Suprapubic skin (tissue), 4 donors: ENCODE results near the gene IMMP2L. TPM values are rescaled to one million over a fixed set of nuclear protein-coding genes. Genes with fewer than 3 reads are reported as not detected.

ENCODE experiments used
- DNase-seq, 2 donors: peaks; one replicate each; pipeline ENCODE4 v3.0.0-alpha.2; 2019; ENCODE audit warnings: low spot score in 2 of 2
- H3K27ac ChIP-seq: fragments of 200-600 bp; sonication (generic); one replicate; pipeline ENCODE4 v1.5.1; 2019
- H3K27me3 ChIP-seq: fragments of 200-600 bp; sonication (generic); one replicate; pipeline ENCODE4 v1.5.1; 2019
- H3K36me3 ChIP-seq: fragments of 200-600 bp; sonication (generic); one replicate; pipeline ENCODE4 v1.5.1; 2019
- H3K4me1 ChIP-seq: fragments of 200-600 bp; sonication (generic); one replicate; pipeline ENCODE4 v1.5.1; 2019
- H3K4me3 ChIP-seq: fragments of 200-600 bp; sonication (generic); one replicate; pipeline ENCODE4 v1.5.1; 2019; ENCODE audit warnings: mild to moderate bottlenecking
- H3K9me3 ChIP-seq: fragments of 200-600 bp; sonication (generic); one replicate; pipeline ENCODE4 v1.5.1; 2019
- CTCF ChIP-seq, 2 donors: fragments of 200-600 bp in 1 of 2; fragments of 450-650 bp in 1 of 2; sonication (generic) in 1 of 2; IDR thresholded peaks; one replicate each; pipeline ENCODE4 v1.5.1; 2016 to 2019; ENCODE audit warnings: antibody characterized with exemption in 2 of 2, mild to moderate bottlenecking in 1 of 2, moderate library complexity in 1 of 2
- EP300 ChIP-seq: sonication (generic); formaldehyde crosslinking; IDR thresholded peaks from one replicate; pipeline ENCODE4 v1.6.1; 2017; ENCODE audit warnings: antibody characterized with exemption
- POLR2A ChIP-seq, 2 donors: fragments of 450-650 bp; IDR thresholded peaks; one replicate each; pipeline ENCODE4 v1.6.1; 2017; ENCODE audit warnings: antibody characterized with exemption in 2 of 2, mild to moderate bottlenecking in 2 of 2, moderate library complexity in 2 of 2
- POLR2AphosphoS5 ChIP-seq, 3 donors: sonication (generic); formaldehyde crosslinking; IDR thresholded peaks; one replicate each; pipeline ENCODE4 v1.6.1; 2017; ENCODE audit warnings: antibody characterized with exemption in 3 of 3
- WGBS: methylation state at CpG from one replicate; pipeline ENCODE4 v1.1.5; 2018; 5-methylcytosine and 5-hydroxymethylcytosine counted together
- total RNA-seq, 4 donors: library from RNA; depleted of rRNA; stranded (reverse); fragments of >200 nt; gene quantifications; one replicate each; pipeline ENCODE4 v1.1.0, GENCODE V29; 2016

The IMMP2L gene
- total RNA-seq, 4 donors from 2014 or later: 10.6 to 20.6 (median 14.6) TPM

DNA sequence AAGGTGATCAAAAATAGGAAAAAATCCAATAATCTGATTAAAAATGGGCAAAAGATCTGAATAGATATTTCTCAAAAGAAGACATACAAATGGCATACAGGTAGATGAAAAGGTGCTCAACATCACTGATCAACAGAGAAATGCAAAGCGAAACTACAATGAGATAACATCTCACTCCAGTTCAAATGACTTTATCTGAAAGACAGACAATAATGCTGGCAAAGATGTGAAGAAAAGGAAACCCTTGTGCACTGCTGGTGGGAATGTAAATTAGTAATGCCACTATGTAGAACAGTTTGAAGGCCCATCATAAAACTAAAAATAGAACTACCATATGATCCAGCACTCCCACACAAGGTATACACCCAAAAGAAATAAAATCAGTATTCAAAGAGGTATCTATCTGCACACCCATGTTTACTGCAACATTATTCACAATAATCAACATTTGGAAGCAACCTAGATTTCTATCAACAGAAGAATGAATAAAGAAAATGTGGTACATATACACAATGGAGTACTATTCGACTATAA, 386.3 kb downstream of the IMMP2L start:
- TF ChIP-seq EP300 (no peak), CTCF (IDR thresholded peaks at IDR 0.05) (no peak), POLR2A (IDR thresholded peaks at IDR 0.05) (no peak), POLR2AphosphoS5 (IDR thresholded peaks at IDR 0.05) (no peak)
- Histone ChIP-seq H3K36me3 (no peaks in the 10 kb centered on the region), H3K27me3 (no peaks in the 10 kb centered on the region), H3K4me3 (no peak overlapping the region), H3K4me1 (no peaks in the 10 kb centered on the region), H3K9me3 (peaks cover 3% of the 10 kb centered on the region), H3K27ac (no peak overlapping the region)
- DNase-seq: no peak
- WGBS: 97% methylated on average over 2 of the region's 2 CpGs

GRCh38 chr7:111174510-111174909, 387.8 kb downstream of the IMMP2L start:
- Histone ChIP-seq H3K4me1 (no peaks in the 10 kb centered on the region), H3K9me3 (no peaks in the 10 kb centered on the region), H3K4me3 (no peak overlapping the region), H3K27me3 (no peaks in the 10 kb centered on the region), H3K27ac (no peak overlapping the region), H3K36me3 (no peaks in the 10 kb centered on the region)
- TF ChIP-seq CTCF (IDR thresholded peaks at IDR 0.05) (no peak), POLR2AphosphoS5 (IDR thresholded peaks at IDR 0.05) (no peak), POLR2A (IDR thresholded peaks at IDR 0.05) (no peak), EP300 (no peak)
- WGBS: 84% methylated on average over 3 of the region's 3 CpGs
- DNase-seq: no peak

GRCh38 chr7:111173990-111174389, 388.3 kb downstream of the IMMP2L start:
- Histone ChIP-seq H3K9me3 (no peaks in the 10 kb centered on the region), H3K36me3 (no peaks in the 10 kb centered on the region), H3K4me1 (no peaks in the 10 kb centered on the region), H3K27ac (no peak overlapping the region), H3K4me3 (no peak overlapping the region), H3K27me3 (no peaks in the 10 kb centered on the region)
- 90% methylated on average over 2 of the region's 2 CpGs for WGBS
- no peak for DNase-seq
- TF ChIP-seq CTCF (IDR thresholded peaks at IDR 0.05) (no peak), EP300 (no peak), POLR2A (IDR thresholded peaks at IDR 0.05) (no peak), POLR2AphosphoS5 (IDR thresholded peaks at IDR 0.05) (no peak)

- WGBS: 92% methylated on average over 2 of the region's 2 CpGs
- no peaks in the 10 kb centered on the region for H3K4me1 ChIP-seq
- TF ChIP-seq POLR2A (IDR thresholded peaks at IDR 0.05) (no peak), POLR2AphosphoS5 (IDR thresholded peaks at IDR 0.05) (no peak), CTCF (IDR thresholded peaks at IDR 0.05) (no peak), EP300 (no peak)
- no peak overlapping the region for H3K27ac ChIP-seq
- no peaks in the 10 kb centered on the region for H3K36me3 ChIP-seq
- H3K9me3 ChIP-seq: no peaks in the 10 kb centered on the region
- H3K4me3 ChIP-seq: no peak overlapping the region
- no peaks in the 10 kb centered on the region for H3K27me3 ChIP-seq
- no peak for DNase-seq
Observed at GRCh38 chr7:111173528-111173927, 388.8 kb downstream of the IMMP2L start.

DNA sequence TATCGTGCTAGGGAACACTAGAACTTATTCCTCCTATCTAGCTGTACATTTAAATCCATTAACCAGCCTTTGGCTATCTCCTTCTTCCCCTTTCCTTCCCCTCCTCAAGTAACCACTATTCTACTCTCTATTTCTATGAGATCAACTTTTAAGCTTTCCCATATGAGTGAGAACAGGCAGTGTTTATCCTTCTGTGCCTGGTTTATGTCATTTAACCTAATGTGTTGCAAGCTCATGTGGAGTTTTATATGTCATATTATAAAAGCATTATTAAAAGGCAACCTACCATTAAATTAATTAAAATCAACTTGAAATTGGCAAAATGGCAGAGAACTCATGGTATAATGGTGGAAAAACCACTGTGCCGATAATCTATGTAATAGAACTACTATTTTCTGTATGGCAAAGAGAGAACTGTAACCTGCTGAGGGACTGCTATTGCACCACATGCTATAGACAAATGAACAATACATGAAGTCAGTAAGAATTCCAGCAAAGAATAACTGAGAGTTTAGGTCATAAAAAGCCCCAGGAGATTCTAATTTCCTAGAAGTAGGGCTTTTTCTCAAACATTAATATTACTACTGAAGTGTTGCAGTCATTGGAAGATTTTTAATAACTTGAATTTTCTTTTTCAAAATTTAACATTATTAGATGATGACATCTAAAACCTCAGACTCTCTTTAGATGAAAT, 389.6 kb downstream of the IMMP2L start:
- H3K27ac ChIP-seq: no peak overlapping the region
- no peaks in the 10 kb centered on the region for H3K9me3 ChIP-seq
- H3K27me3 ChIP-seq: no peaks in the 10 kb centered on the region
- H3K36me3 ChIP-seq: no peaks in the 10 kb centered on the region
- TF ChIP-seq CTCF (IDR thresholded peaks at IDR 0.05) (no peak), EP300 (no peak), POLR2A (IDR thresholded peaks at IDR 0.05) (no peak), POLR2AphosphoS5 (IDR thresholded peaks at IDR 0.05) (no peak)
- WGBS: 86% methylated on average over 2 of the region's 2 CpGs
- no peak overlapping the region for H3K4me3 ChIP-seq
- no peaks in the 10 kb centered on the region for H3K4me1 ChIP-seq
- no peak for DNase-seq
